ENCODE data around the gene CNPY1.

DNA sequence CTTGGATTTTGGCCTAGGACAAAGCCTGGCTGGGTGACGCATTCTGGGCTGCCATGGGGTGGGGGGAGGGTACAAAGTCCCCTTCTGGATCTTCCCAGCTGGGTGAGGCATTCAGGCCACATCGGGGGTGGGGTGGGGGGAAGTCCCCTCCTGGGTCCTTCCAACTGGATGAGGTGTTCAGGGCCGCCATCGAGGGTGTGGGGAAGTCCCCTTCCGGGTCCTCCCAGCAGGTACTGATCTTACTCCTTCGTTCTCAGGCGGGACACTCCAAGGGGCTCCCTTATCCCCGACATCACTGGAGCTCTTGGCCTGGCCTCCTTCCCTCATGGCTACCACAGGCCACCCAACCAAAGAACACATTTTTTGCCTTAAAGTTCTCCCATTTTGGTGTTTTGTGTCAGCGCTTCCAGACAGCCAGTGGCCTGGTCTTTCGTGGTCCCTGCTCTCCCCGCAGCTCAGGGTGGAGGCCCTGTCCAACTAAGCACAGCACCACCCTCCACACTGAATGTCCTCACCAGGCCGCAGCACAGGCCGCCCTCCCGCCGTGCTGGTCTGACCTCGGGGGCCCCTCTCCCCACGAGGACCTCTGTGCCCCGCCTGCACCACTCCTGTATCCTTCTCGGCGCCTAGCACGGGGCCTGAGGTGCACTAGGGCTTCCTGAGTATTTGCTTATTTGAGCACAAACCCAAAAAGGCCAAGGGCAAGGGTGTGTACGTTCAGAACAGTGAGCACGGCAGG is 49.9 kb downstream of the CNPY1 start:
- TF ChIP-seq, protein P1, sequence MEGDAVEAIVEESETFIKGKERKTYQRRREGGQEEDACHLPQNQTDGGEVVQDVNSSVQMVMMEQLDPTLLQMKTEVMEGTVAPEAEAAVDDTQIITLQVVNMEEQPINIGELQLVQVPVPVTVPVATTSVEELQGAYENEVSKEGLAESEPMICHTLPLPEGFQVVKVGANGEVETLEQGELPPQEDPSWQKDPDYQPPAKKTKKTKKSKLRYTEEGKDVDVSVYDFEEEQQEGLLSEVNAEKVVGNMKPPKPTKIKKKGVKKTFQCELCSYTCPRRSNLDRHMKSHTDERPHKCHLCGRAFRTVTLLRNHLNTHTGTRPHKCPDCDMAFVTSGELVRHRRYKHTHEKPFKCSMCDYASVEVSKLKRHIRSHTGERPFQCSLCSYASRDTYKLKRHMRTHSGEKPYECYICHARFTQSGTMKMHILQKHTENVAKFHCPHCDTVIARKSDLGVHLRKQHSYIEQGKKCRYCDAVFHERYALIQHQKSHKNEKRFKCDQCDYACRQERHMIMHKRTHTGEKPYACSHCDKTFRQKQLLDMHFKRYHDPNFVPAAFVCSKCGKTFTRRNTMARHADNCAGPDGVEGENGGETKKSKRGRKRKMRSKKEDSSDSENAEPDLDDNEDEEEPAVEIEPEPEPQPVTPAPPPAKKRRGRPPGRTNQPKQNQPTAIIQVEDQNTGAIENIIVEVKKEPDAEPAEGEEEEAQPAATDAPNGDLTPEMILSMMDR (IDR thresholded peaks at IDR 0.05) = no peak
- TF ChIP-seq POLR2AphosphoS5 (IDR thresholded peaks at IDR 0.05; ENCODE audit: insufficient read depth in 1 of 2, low read depth in 1 of 2) = no peak
- no peak for TF ChIP-seq POLR2A (IDR thresholded peaks at IDR 0.05)

Data from vagina (tissue), 2 donors.